Prostate gland (tissue), 2 donors: ENCODE data around the gene ZNF213. TPM values are rescaled to one million over a fixed set of nuclear protein-coding genes. Genes with fewer than 3 reads are reported as not detected.

ENCODE experiments used
- DNase-seq: peaks from one replicate; pipeline ENCODE4 v3.0.0-alpha.2; 2019; ENCODE audit warnings: low spot score
- H3K27ac ChIP-seq, 2 donors: fragments of 200-600 bp; sonication (generic); 2 replicates each; pipeline ENCODE4 v1.5.1; 2017 to 2019
- H3K27me3 ChIP-seq: fragments of 200-600 bp; sonication (generic); replicated peaks from 2 replicates; pipeline ENCODE4 v1.5.1; 2019; ENCODE audit not compliant: insufficient read depth
- H3K36me3 ChIP-seq, 2 donors: fragments of 200-600 bp; sonication (generic); 1 replicate in 1 of 2; 2 replicates in 1 of 2; pipeline versions ENCODE4 v1.5.1 to v1.8.1; 2017 to 2019
- H3K4me1 ChIP-seq: fragments of 200-600 bp; sonication (generic); replicated peaks from 2 replicates; pipeline ENCODE4 v1.5.1; 2019
- H3K4me3 ChIP-seq, 2 donors: fragments of 200-600 bp; sonication (generic); 2 replicates each; pipeline ENCODE4 v1.5.1; 2017 to 2019
- H3K9me3 ChIP-seq: fragments of 200-600 bp; sonication (generic); 2 replicates; pipeline ENCODE4 v1.5.1; 2017
- CTCF ChIP-seq, 4 experiments: fragments of 200-600 bp in 2 of 4; fragments of 450-650 bp in 2 of 4; sonication (generic) in 2 of 4; IDR thresholded peaks; 1 replicate in 3 of 4; 2 replicates in 1 of 4; pipeline ENCODE4 v1.5.1; 2016 to 2019; ENCODE audit warnings: antibody characterized with exemption in 4 of 4, mild to moderate bottlenecking in 2 of 4, moderate library complexity in 2 of 4
- POLR2A ChIP-seq: fragments of 450-650 bp; IDR thresholded peaks from one replicate; pipeline ENCODE4 v1.6.1; 2016; ENCODE audit warnings: antibody characterized with exemption, mild to moderate bottlenecking
- POLR2AphosphoS5 ChIP-seq: sonication (generic); formaldehyde crosslinking; IDR thresholded peaks from one replicate; pipeline ENCODE4 v1.6.1; 2017; ENCODE audit warnings: antibody characterized with exemption
- WGBS: methylation state at CpG from one replicate; pipeline ENCODE4 v1.1.5; 2018; 5-methylcytosine and 5-hydroxymethylcytosine counted together
- intact Hi-C: fragments of 100-400 bp; cut with DNase I; formaldehyde crosslinking; loops from one replicate; pipeline ENCODE4 v1.14.2; 2022
- total RNA-seq, 2 donors: library from RNA; depleted of rRNA; stranded (reverse); fragments of >200 nt; gene quantifications; one replicate each; pipeline ENCODE4 v1.1.0, GENCODE V29; 2016

ZNF213 gene
- total RNA-seq, 2 donors from 2014 or later, result 18.4 to 28.1 TPM

GRCh38 chr16:3112881-3113574 lies 21.8 kb upstream of the ZNF213 start:
- WGBS, result 14% methylated on average over 19 of the region's 19 CpGs
- H3K4me3 ChIP-seq, result peak overlapping the region; percentile 57 to 59
- no peaks in the 10 kb centered on the region for H3K27me3 ChIP-seq
- H3K27ac ChIP-seq, result peak overlapping the region; percentile 58 to 60
- H3K36me3 ChIP-seq, result no peaks in the 10 kb centered on the region
- no peak for TF ChIP-seq POLR2AphosphoS5
- no peak for TF ChIP-seq POLR2A
- TF ChIP-seq CTCF (IDR thresholded peaks at IDR 0.05), result no peak
- peaks cover 8% of the 10 kb centered on the region for H3K4me1 ChIP-seq
- intact Hi-C loops, result no loop called here
- no peak for DNase-seq
- H3K9me3 ChIP-seq, result no peaks in the 10 kb centered on the region

- DNase-seq, result no peak
- peaks cover 8% of the 10 kb centered on the region for H3K4me1 ChIP-seq
- no peaks in the 10 kb centered on the region for H3K9me3 ChIP-seq
- intact Hi-C loops, result no loop called here
- WGBS, result 60% methylated on average over 17 of the region's 17 CpGs
- no peaks in the 10 kb centered on the region for H3K36me3 ChIP-seq
- no peak overlapping the region for H3K27ac ChIP-seq
- no peak for TF ChIP-seq POLR2AphosphoS5
- no peak for TF ChIP-seq POLR2A
- no peak for TF ChIP-seq CTCF (IDR thresholded peaks at IDR 0.05)
- H3K27me3 ChIP-seq, result no peaks in the 10 kb centered on the region
- H3K4me3 ChIP-seq, result peak overlapping the region in 1 of 2 donors; percentile 57
Observed at GRCh38 chr16:3113765-3114479, 20.9 kb upstream of the ZNF213 start.

- no peaks in the 10 kb centered on the region for H3K27me3 ChIP-seq
- TF ChIP-seq POLR2AphosphoS5 (no peak), CTCF (IDR thresholded peaks at IDR 0.05) (no peak), POLR2A (no peak)
- H3K4me3 ChIP-seq, result no peak overlapping the region
- peaks cover 0 to 1% of the 10 kb centered on the region in 2 donors for H3K36me3 ChIP-seq
- 93% methylated on average over 12 of the region's 12 CpGs for WGBS
- H3K27ac ChIP-seq, result no peak overlapping the region
- no peak for DNase-seq
- intact Hi-C loops, result no loop called here
- H3K4me1 ChIP-seq, result peaks cover 8% of the 10 kb centered on the region
- no peaks in the 10 kb centered on the region for H3K9me3 ChIP-seq
Observed at GRCh38 chr16:3115003-3115402, 19.8 kb upstream of the ZNF213 start.

- no peak overlapping the region for H3K4me3 ChIP-seq
- H3K9me3 ChIP-seq, result no peaks in the 10 kb centered on the region
- no peak overlapping the region for H3K27ac ChIP-seq
- intact Hi-C loops, result no loop called here
- TF ChIP-seq POLR2AphosphoS5, result no peak
- no peak for TF ChIP-seq POLR2A
- TF ChIP-seq CTCF (IDR thresholded peaks at IDR 0.05), result no peak
- H3K4me1 ChIP-seq, result peaks cover 8% of the 10 kb centered on the region
- no peaks in the 10 kb centered on the region for H3K27me3 ChIP-seq
- WGBS, result 78% methylated on average over 12 of the region's 14 CpGs
- DNase-seq, result no peak
- peaks cover 6% of the 10 kb centered on the region in 2 donors for H3K36me3 ChIP-seq
Observed at GRCh38 chr16:3115561-3115960, 19.3 kb upstream of the ZNF213 start.
